HepG2 (cell line): ENCODE measurements around the gene BST2. TPM values are rescaled to one million over a fixed set of nuclear protein-coding genes. Genes with fewer than 3 reads are reported as not detected.

Experiments
- ATAC-seq: fragments of 200-7000 bp; cut with Tn5 transposase; 3 replicates; pipeline ENCODE4 v1.9.1; 2020; ENCODE audit warnings: mild to moderate bottlenecking, moderate library complexity
- BruUV-seq: library from RNA; stranded (reverse); fragments of 400-500 nt; replicated peaks from 2 replicates; lab custom pipeline; 2021; lab: Mats Ljungman, UMichigan
- CTCF ChIA-PET: fragments of 300-600 bp; formaldehyde crosslinking; extraction: SDS; loops from one replicate; lab custom pipeline; 2021; ENCODE audit warnings: low total read pairs, inconsistent platforms, low intra/inter-chr PET ratio; lab: Yijun Ruan, JAX
- POLR2A ChIA-PET: fragments of 350-600 bp; sonication (Branson Sonifier 250); formaldehyde crosslinking; loops from one replicate; lab custom pipeline; 2020; ENCODE audit warnings: antibody characterized with exemption, inconsistent platforms; lab: Yijun Ruan, JAX
- DNase-seq: peaks from one replicate; pipeline ENCODE4 v3.0.0-alpha.2; 2015; ENCODE audit warnings: low spot score
- FAIRE-seq: peaks from 3 replicates; lab custom pipeline; 2011; peaks lifted over from hg19 to GRCh38; lab: Jason Lieb, UNC
- H2AFZ ChIP-seq: one replicate; pipeline ENCODE4 v1.6.1; 2011; ENCODE audit warnings: low read length, inconsistent platforms
- H3K27ac ChIP-seq: fragments of 300-600 bp; 3 replicates; pipeline ENCODE4 v1.8.0; 2011; ENCODE audit warnings: mixed run types, mild to moderate bottlenecking, mixed read lengths, low read length, inconsistent platforms; ENCODE audit not compliant: insufficient read depth; ENCODE audit errors: extremely low read length
- H3K27me3 ChIP-seq, 2 experiments: fragments of 200-600 bp in 1 of 2; 2 replicates in 1 of 2; 3 replicates in 1 of 2; pipeline versions ENCODE4 v1.6.0 to v1.8.0; 2011; ENCODE audit warnings: low read length in 2 of 2, mild to moderate bottlenecking in 2 of 2, moderate library complexity in 2 of 2, inconsistent platforms in 1 of 2; ENCODE audit not compliant: insufficient read depth in 2 of 2, control insufficient read depth in 1 of 2
- H3K36me3 ChIP-seq, 2 experiments: fragments of 200-600 bp in 1 of 2; replicated peaks in 1 of 2; 2 replicates in 1 of 2; 3 replicates in 1 of 2; pipeline versions ENCODE4 v1.5.1 to v1.8.0; 2011; ENCODE audit warnings: low read length in 2 of 2, inconsistent platforms in 1 of 2; ENCODE audit not compliant: insufficient read depth in 2 of 2, control insufficient read depth in 1 of 2
- H3K4me1 ChIP-seq: 2 replicates; pipeline ENCODE4 v1.5.1; 2012; ENCODE audit warnings: low read length, inconsistent platforms; ENCODE audit not compliant: insufficient read depth
- H3K4me2 ChIP-seq: 2 replicates; pipeline ENCODE4 v1.6.0; 2011; ENCODE audit warnings: low read depth, low read length, inconsistent platforms
- H3K4me3 ChIP-seq, 3 experiments: fragments of 200-600 bp in 1 of 3; sonication (generic), shearing (Covaris generic) in 1 of 3; replicated peaks in 1 of 3; 2 replicates each; pipeline ENCODE4 v1.5.1; 2011 to 2016; ENCODE audit warnings: low read length in 3 of 3, inconsistent platforms in 2 of 3, low read depth in 2 of 3, mild to moderate bottlenecking in 2 of 3, control low read depth in 1 of 3, mixed read lengths in 1 of 3; ENCODE audit not compliant: insufficient read depth in 1 of 3
- H3K79me2 ChIP-seq: one replicate; pipeline ENCODE4 v1.6.1; 2011; ENCODE audit warnings: low read length, inconsistent platforms; ENCODE audit not compliant: insufficient read depth
- H3K9ac ChIP-seq: 2 replicates; pipeline ENCODE4 v1.6.0; 2011; ENCODE audit warnings: mild to moderate bottlenecking, low read depth, low read length, inconsistent platforms; ENCODE audit not compliant: insufficient read depth
- H3K9me3 ChIP-seq: 2 replicates; pipeline ENCODE4 v1.5.1; 2012; ENCODE audit warnings: mild to moderate bottlenecking, low read length
- H4K20me1 ChIP-seq: 2 replicates; pipeline ENCODE4 v1.6.0; 2011; ENCODE audit warnings: inconsistent platforms, mild to moderate bottlenecking, low read length, moderate library complexity; ENCODE audit not compliant: insufficient read depth
- HHEX ChIP-seq: IDR thresholded peaks from 2 replicates; pipeline ENCODE4 v1.6.1; 2016; ENCODE audit warnings: control low read depth
- HOXD1 ChIP-seq: sonication (generic); formaldehyde crosslinking; IDR thresholded peaks from 2 replicates; pipeline ENCODE4 v1.5.0; 2020; ENCODE audit warnings: missing genetic modification reagents
- RELA ChIP-seq: sonication (generic); formaldehyde crosslinking; IDR thresholded peaks from 2 replicates; pipeline ENCODE4 v1.4.0; 2020; ENCODE audit warnings: missing genetic modification reagents
- ZNF331 ChIP-seq: sonication (generic); formaldehyde crosslinking; IDR thresholded peaks from 2 replicates; pipeline ENCODE4 v1.4.0; 2020; ENCODE audit warnings: missing genetic modification reagents
- ZNF446 ChIP-seq: sonication (generic); formaldehyde crosslinking; IDR thresholded peaks from 2 replicates; pipeline ENCODE4 v1.5.0; 2020; ENCODE audit warnings: mild to moderate bottlenecking, missing genetic modification reagents
- WGBS: methylation state at CpG from one replicate; pipeline ENCODE4 v1.1.6; 2017; ENCODE audit warnings: low lambda C conversion rate; 5-methylcytosine and 5-hydroxymethylcytosine counted together
- in situ Hi-C: cut with HindIII; loops from 2 replicates; pipeline ENCODE4 v1.10.0; 2017; ENCODE audit warnings: low pct_unique_long_range_greater_than_20kb; ENCODE audit not compliant: extremely low pct_ligation_motif_present
- intact Hi-C: fragments of 100-400 bp; cut with micrococcal nuclease; formaldehyde crosslinking; loops from one replicate; pipeline ENCODE4 v1.10.0; 2022; ENCODE audit not compliant: unreplicated experiment
- polyA plus RNA-seq, 8 experiments: library from polyadenylated mRNA; depleted of rRNA in 3 of 8; stranded (reverse) in 7 of 8; unstranded in 1 of 8; fragments of >200 nt; fragmentation: Illumina TruSeq in 4 of 8; extraction: Trizol in 4 of 8; gene quantifications; 2 replicates each; pipeline versions ENCODE4 v1.2.1 to v1.2.3, GENCODE V29; 2011 to 2016; ENCODE audit warnings: low read depth in 4 of 8, missing spikeins in 1 of 8, mixed read lengths in 1 of 8; ENCODE audit not compliant: insufficient read depth in 1 of 8
- total RNA-seq, 5 experiments: library from RNA; depleted of rRNA; stranded (reverse); fragments of >200 nt; fragmentation: Illumina TruSeq; extraction: Trizol; gene quantifications; 2 replicates each; pipeline ENCODE4 v1.2.3, GENCODE V29; 2016; ENCODE audit warnings: low read depth in 1 of 5
- TF ChIP-seq, protein P1 (sequence below), 2 experiments: sonication (generic) in 1 of 2; formaldehyde crosslinking in 1 of 2; IDR thresholded peaks; 2 replicates each; pipeline versions ENCODE4 v1.5.1 to v1.6.1; 2011 to 2020; ENCODE audit warnings: borderline replicate concordance in 1 of 2, low read depth in 1 of 2, low read length in 1 of 2, mild to moderate bottlenecking in 1 of 2, missing genetic modification reagents in 1 of 2, moderate library complexity in 1 of 2
- TF ChIP-seq, protein P2 (sequence below): sonication (generic); formaldehyde crosslinking; IDR thresholded peaks from 2 replicates; pipeline ENCODE4 v1.8.0; 2022; ENCODE audit warnings: missing genetic modification reagents, mild to moderate bottlenecking, moderate library complexity, borderline replicate concordance
- TF ChIP-seq, protein P3 (sequence below): sonication (generic); formaldehyde crosslinking; IDR thresholded peaks from 2 replicates; pipeline ENCODE4 v1.4.0; 2020; ENCODE audit warnings: low read depth, mild to moderate bottlenecking, missing genetic modification reagents
- TF ChIP-seq, protein P4 (sequence below): sonication (generic); formaldehyde crosslinking; IDR thresholded peaks from 2 replicates; pipeline ENCODE4 v1.5.0; 2020; ENCODE audit warnings: mild to moderate bottlenecking, missing genetic modification reagents

BST2 gene
- total and polyA plus RNA-seq, 2 of the 13 experiments (the other 11 are each of a cell fraction or from before 2014, with no cell fraction given): 58.8 to 93.8 TPM

DNA sequence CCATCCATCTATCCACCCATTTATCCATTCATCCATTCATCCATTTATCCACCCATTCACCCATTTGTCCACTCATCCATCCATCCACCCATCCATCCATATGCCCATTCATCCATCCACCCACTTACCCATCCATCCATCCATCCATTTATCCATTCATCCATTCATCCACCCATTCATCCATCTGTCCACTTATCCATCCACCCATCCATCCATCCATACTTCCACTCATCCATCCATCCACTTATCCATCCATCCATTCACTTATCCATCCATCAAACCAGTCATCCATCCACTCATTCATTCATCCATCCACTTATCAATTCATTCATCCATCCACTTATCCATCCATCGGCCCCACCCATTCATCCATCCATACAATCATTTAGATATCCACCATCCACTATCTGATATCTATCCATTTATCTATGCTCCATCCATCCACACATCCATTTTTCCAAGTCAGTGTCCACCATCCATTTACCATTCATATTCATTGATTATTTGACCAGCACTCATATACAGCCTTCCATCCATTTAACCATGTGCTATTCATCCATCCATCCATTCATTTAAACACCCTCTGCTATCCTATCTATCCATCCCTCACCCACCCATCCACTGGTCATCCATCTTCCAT lies 40.2 kb upstream of the BST2 start (continued):
- TF ChIP-seq, protein P1, sequence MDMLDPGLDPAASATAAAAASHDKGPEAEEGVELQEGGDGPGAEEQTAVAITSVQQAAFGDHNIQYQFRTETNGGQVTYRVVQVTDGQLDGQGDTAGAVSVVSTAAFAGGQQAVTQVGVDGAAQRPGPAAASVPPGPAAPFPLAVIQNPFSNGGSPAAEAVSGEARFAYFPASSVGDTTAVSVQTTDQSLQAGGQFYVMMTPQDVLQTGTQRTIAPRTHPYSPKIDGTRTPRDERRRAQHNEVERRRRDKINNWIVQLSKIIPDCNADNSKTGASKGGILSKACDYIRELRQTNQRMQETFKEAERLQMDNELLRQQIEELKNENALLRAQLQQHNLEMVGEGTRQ (IDR thresholded peaks at IDR 0.05; ENCODE audit: low read depth, low read length): no peak
- TF ChIP-seq, protein P1 (CRISPR knock-in tag; IDR thresholded peaks at IDR 0.05; ENCODE audit: borderline replicate concordance): no peak
- TF ChIP-seq, protein P2, sequence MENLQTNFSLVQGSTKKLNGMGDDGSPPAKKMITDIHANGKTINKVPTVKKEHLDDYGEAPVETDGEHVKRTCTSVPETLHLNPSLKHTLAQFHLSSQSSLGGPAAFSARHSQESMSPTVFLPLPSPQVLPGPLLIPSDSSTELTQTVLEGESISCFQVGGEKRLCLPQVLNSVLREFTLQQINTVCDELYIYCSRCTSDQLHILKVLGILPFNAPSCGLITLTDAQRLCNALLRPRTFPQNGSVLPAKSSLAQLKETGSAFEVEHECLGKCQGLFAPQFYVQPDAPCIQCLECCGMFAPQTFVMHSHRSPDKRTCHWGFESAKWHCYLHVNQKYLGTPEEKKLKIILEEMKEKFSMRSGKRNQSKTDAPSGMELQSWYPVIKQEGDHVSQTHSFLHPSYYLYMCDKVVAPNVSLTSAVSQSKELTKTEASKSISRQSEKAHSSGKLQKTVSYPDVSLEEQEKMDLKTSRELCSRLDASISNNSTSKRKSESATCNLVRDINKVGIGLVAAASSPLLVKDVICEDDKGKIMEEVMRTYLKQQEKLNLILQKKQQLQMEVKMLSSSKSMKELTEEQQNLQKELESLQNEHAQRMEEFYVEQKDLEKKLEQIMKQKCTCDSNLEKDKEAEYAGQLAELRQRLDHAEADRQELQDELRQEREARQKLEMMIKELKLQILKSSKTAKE (CRISPR knock-in tag): no peak
- no peak for TF ChIP-seq HOXD1 (CRISPR knock-in tag)

DNA sequence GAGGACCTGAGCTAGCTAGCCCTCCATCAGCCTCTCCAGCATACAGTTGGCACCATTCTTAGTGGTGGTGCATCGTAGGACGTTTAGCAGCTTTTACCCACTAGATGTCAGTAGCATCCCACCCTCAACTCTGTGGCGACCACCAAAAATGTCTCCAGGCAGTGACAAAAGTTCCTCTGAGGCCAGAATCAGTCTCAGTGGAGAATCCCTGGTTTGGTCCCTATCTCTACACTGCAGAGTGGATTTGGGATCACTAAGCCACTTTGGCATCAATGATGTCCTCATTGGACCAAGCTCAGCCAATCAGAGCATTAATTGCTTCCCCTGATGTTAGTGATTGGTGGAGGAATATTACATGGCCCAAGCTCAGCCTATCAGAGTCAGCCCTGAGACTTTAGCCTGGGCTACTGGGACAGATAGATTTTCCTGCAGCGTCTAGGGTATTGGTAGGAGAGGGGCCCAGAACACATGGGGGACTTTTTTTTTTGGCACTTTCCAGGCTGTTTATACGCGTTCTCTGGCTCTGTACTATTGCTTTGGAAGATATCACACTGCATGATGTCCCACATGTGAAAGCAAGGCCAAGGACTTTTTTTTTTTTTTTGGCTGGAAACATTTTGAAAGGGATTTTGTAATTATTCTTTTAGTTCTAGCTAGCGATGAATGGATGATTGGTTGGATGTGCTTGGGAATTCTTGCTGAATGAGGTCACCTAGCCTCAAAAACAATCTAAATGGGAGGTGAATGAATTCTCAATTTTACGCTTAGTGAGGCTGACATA lies 36.0 kb upstream of the BST2 start:
- peak; percentile 29 for DNase-seq
- Histone ChIP-seq H2AFZ (no peak overlapping the region), H3K36me3 (no peaks in the 10 kb centered on the region), H3K9me3 (no peaks in the 10 kb centered on the region), H3K9ac (no peak overlapping the region), H4K20me1 (no peaks in the 10 kb centered on the region), H3K4me2 (no peak overlapping the region), H3K79me2 (no peaks in the 10 kb centered on the region), H3K4me1 (no peaks in the 10 kb centered on the region), H3K27ac (no peak overlapping the region), H3K4me3 (no peak overlapping the region), H3K27me3 (no peaks in the 10 kb centered on the region)
- ChIA-PET CTCF (interaction anchor here (1.8 kb wide), 1 partner anchor 25 kb away, joined by 6 read pairs; no protein-coding TSS in a partner anchor), POLR2A (no interaction called here)
- in situ Hi-C loops (no loop called here), intact Hi-C loops (no loop called here)
- 61% methylated on average over 7 of the region's 8 CpGs for WGBS
- BruUV-seq: no TSS peak
- FAIRE-seq: peak; percentile 53
- ATAC-seq: peak; percentile 76
- TF ChIP-seq ZNF446 (no peak), HHEX (no peak), RELA (CRISPR knock-in tag) (no peak), ZNF331 (CRISPR knock-in tag) (no peak)
- TF ChIP-seq, protein P3, sequence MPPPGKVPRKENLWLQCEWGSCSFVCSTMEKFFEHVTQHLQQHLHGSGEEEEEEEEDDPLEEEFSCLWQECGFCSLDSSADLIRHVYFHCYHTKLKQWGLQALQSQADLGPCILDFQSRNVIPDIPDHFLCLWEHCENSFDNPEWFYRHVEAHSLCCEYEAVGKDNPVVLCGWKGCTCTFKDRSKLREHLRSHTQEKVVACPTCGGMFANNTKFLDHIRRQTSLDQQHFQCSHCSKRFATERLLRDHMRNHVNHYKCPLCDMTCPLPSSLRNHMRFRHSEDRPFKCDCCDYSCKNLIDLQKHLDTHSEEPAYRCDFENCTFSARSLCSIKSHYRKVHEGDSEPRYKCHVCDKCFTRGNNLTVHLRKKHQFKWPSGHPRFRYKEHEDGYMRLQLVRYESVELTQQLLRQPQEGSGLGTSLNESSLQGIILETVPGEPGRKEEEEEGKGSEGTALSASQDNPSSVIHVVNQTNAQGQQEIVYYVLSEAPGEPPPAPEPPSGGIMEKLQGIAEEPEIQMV: no peak
- TF ChIP-seq, protein P4, sequence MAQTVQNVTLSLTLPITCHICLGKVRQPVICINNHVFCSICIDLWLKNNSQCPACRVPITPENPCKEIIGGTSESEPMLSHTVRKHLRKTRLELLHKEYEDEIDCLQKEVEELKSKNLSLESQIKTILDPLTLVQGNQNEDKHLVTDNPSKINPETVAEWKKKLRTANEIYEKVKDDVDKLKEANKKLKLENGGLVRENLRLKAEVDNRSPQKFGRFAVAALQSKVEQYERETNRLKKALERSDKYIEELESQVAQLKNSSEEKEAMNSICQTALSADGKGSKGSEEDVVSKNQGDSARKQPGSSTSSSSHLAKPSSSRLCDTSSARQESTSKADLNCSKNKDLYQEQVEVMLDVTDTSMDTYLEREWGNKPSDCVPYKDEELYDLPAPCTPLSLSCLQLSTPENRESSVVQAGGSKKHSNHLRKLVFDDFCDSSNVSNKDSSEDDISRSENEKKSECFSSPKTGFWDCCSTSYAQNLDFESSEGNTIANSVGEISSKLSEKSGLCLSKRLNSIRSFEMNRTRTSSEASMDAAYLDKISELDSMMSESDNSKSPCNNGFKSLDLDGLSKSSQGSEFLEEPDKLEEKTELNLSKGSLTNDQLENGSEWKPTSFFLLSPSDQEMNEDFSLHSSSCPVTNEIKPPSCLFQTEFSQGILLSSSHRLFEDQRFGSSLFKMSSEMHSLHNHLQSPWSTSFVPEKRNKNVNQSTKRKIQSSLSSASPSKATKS (CRISPR knock-in tag): no peak
